ENCODE results near the gene OLFM1. TPM values are rescaled to one million over a fixed set of nuclear protein-coding genes. Genes with fewer than 3 reads are reported as not detected.

Gene OLFM1
- total RNA-seq, result 0.16 and 1.2 TPM in 2 replicates

DNA sequence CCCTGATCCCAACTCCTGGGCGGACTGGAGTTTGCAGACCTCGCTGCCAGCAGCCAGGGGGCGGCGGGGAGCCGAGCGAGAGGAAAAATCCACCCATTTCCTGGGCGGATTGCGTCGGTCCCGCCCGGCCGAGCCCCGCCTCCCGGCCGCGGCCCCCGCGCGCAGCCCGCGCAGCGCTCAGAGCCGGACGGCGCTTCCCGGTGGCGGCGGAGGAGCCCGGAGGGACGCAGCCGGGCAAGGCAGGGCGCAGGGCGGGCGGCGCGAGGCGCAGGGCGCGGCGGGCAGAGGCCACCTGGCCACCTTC is at the start of gene OLFM1:
TSS of gene OLFM1 (plus strand) at position 180 of the 304 bp plus-strand sequence. CDS start 322 bp downstream, outside the sequence.

Other genes starting within 250 kb of the OLFM1 start
- gene FCN2, start 206.9 kb upstream of the OLFM1 start, total RNA-seq, result not detected in 2 replicates
- gene FCN1, start 169.8 kb upstream of the OLFM1 start, total RNA-seq, result not detected in 2 replicates